Sigmoid colon (tissue), 4 donors: ENCODE results near the gene HES5.

Source experiments
- CTCF ChIP-seq, 4 experiments: fragments of 450-650 bp in 3 of 4; fragments of 200-600 bp in 1 of 4; IDR thresholded peaks; one replicate each; pipeline ENCODE4 v1.5.1; 2016 to 2019; ENCODE audit warnings: antibody characterized with exemption in 4 of 4, mild to moderate bottlenecking in 3 of 4, moderate library complexity in 2 of 4
- EP300 ChIP-seq, 4 donors: sonication (generic); formaldehyde crosslinking; IDR thresholded peaks; one replicate each; pipeline ENCODE4 v1.6.1; 2017; ENCODE audit warnings: antibody characterized with exemption in 4 of 4
- POLR2A ChIP-seq, 2 donors: fragments of 450-650 bp; IDR thresholded peaks; one replicate each; pipeline ENCODE4 v1.6.1; 2016; ENCODE audit warnings: antibody characterized with exemption in 2 of 2, mild to moderate bottlenecking in 2 of 2, moderate library complexity in 2 of 2

- no peak for TF ChIP-seq CTCF (IDR thresholded peaks at IDR 0.05)
- no peak for TF ChIP-seq POLR2A (IDR thresholded peaks at IDR 0.05)
- TF ChIP-seq EP300 (IDR thresholded peaks at IDR 0.05), result no peak
Observed at GRCh38 chr1:2533365-2533764, 3.3 kb upstream of the HES5 start.
